SH-SY5Y (cell line): Measurements from ENCODE around the gene MICAL3.

Source experiments
- GATA2 ChIP-seq: IDR thresholded peaks from 2 replicates; pipeline ENCODE4 v1.6.1; 2011; ENCODE audit warnings: mild to moderate bottlenecking, low read depth, low read length
- GATA3 ChIP-seq: IDR thresholded peaks from 2 replicates; pipeline ENCODE4 v1.6.1; 2011; ENCODE audit warnings: low read depth, mild to moderate bottlenecking, low read length, moderate library complexity

GRCh38 chr22:17802822-17803221 lies 221.5 kb downstream of the MICAL3 start:
- TF ChIP-seq GATA2 (no peak), GATA3 (no peak)
